Parathyroid adenoma (tissue), 2 donors: ENCODE data around the gene ZBTB26.
A peak's percentile ranks its signal among the peaks of the same experiment; 100 is the strongest.
"Not testable (repeated sequence)": the region's sequence is repeated elsewhere in the genome, so short reads cannot be mapped to it uniquely, and the experiment has no call there.

Experiments used
- H2AFZ ChIP-seq: fragments of 300-600 bp; sonication (generic); one replicate; pipeline ENCODE4 v1.7.0; 2017; ENCODE audit warnings: antibody characterized with exemption, mild to moderate bottlenecking
- H3K27ac ChIP-seq: fragments of 300-600 bp; sonication (generic); one replicate; pipeline ENCODE4 v1.7.0; 2017
- H3K27me3 ChIP-seq: fragments of 300-600 bp; sonication (generic); one replicate; pipeline ENCODE4 v1.7.0; 2017; ENCODE audit warnings: low read length; ENCODE audit not compliant: control insufficient read depth, insufficient read depth
- H3K36me3 ChIP-seq: fragments of 300-600 bp; sonication (generic); one replicate; pipeline ENCODE4 v1.7.0; 2017; ENCODE audit warnings: low read length; ENCODE audit not compliant: control insufficient read depth, insufficient read depth
- H3K4me1 ChIP-seq: fragments of 300-600 bp; sonication (generic); one replicate; pipeline ENCODE4 v1.7.0; 2017; ENCODE audit warnings: control low read depth
- H3K4me2 ChIP-seq: fragments of 300-600 bp; sonication (generic); one replicate; pipeline ENCODE4 v1.7.0; 2017; ENCODE audit warnings: low read length
- H3K4me3 ChIP-seq: fragments of 300-600 bp; sonication (generic); one replicate; pipeline ENCODE4 v1.7.0; 2017; ENCODE audit warnings: low read depth, low read length
- H3K79me2 ChIP-seq: fragments of 300-600 bp; sonication (generic); one replicate; pipeline ENCODE4 v1.7.0; 2017; ENCODE audit warnings: control low read depth
- H3K9ac ChIP-seq: fragments of 300-600 bp; sonication (generic); one replicate; pipeline ENCODE4 v1.7.0; 2017; ENCODE audit warnings: mild to moderate bottlenecking
- H3K9me3 ChIP-seq: fragments of 300-600 bp; sonication (generic); one replicate; pipeline ENCODE4 v1.7.0; 2017; ENCODE audit warnings: low read length; ENCODE audit not compliant: control insufficient read depth
- TF ChIP-seq, protein P1 (sequence below): fragments of 300-600 bp; sonication (generic); IDR thresholded peaks from one replicate; pipeline ENCODE4 v1.7.0; 2017; ENCODE audit warnings: antibody characterized with exemption, mild to moderate bottlenecking
- donor health status: primary hyperparathyroidism.

ZBTB26 gene

DNA sequence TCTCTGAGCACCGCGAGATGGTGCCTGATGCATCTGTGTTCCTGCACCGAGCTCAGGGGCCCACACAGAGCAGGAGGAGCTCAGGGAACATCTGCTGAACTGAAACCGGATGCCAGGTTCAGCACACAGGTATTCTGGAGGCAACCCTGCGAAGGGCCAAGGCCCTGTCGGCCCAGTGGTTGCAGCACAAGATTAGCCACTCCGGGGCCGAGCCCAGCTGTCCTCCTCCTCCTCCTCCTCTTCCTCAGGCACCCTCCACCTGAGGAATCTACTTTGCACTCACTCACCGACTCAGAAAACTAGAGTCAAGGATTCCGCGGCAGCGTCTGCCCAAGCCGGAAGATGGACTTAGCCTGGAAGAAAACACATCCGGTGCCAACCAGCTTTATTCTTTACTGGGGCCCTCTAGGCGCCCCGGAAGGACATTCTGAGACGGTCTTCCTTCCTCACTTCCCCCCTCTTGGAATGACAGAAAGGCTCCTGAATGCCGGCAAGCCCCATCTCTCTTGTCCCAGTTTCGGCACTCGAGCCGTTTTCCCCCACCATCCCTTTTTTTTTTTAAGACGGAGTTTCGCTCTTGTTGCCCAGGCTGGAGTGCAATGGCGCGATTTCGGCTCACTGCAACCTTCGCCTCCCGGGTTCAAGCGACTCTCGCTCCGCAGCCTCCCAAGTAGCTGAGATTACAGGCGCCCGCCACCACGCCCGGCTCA is 18.2 kb downstream of the ZBTB26 start, which contains the start of gene ZBTB6:
TSS of gene ZBTB6 (minus strand) at position 360 of the 710 bp plus-strand sequence. CDS start 1,251 bp downstream, outside the sequence.
- Histone ChIP-seq H3K36me3 (peaks cover 2% of the 10 kb centered on the region), H3K4me2 (peak within 1 kb of the TSS; percentile 98), H3K27ac (peak within 1 kb of the TSS; percentile 76), H3K4me1 (peaks cover 5% of the 10 kb centered on the region), H3K79me2 (no peaks in the 10 kb centered on the region), H3K27me3 (no peaks in the 10 kb centered on the region), H2AFZ (peak within 1 kb of the TSS; percentile 94), H3K9me3 (no peaks in the 10 kb centered on the region), H3K9ac (peak within 1 kb of the TSS; percentile 3), H3K4me3 (peak within 1 kb of the TSS; percentile 96)
- TF ChIP-seq, protein P1, sequence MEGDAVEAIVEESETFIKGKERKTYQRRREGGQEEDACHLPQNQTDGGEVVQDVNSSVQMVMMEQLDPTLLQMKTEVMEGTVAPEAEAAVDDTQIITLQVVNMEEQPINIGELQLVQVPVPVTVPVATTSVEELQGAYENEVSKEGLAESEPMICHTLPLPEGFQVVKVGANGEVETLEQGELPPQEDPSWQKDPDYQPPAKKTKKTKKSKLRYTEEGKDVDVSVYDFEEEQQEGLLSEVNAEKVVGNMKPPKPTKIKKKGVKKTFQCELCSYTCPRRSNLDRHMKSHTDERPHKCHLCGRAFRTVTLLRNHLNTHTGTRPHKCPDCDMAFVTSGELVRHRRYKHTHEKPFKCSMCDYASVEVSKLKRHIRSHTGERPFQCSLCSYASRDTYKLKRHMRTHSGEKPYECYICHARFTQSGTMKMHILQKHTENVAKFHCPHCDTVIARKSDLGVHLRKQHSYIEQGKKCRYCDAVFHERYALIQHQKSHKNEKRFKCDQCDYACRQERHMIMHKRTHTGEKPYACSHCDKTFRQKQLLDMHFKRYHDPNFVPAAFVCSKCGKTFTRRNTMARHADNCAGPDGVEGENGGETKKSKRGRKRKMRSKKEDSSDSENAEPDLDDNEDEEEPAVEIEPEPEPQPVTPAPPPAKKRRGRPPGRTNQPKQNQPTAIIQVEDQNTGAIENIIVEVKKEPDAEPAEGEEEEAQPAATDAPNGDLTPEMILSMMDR: no peak

DNA sequence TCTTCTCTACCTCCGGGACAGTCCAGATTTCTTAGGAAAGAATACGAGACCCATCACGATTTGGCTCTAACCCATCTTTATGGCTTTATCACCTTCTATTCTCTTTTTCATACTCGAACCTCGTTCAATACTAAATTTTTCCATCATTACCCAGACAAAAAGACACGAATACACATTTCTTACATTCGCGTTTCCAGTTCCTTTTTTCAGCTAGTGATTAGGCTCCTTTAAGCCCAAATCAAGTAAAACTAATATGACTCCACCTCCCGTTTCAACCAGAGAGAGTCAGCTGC is 18.7 kb downstream of the ZBTB26 start:
- H3K4me1 ChIP-seq: peaks cover 5% of the 10 kb centered on the region
- H2AFZ ChIP-seq: peak overlapping the region; percentile 94
- peaks cover 2% of the 10 kb centered on the region for H3K36me3 ChIP-seq
- no peaks in the 10 kb centered on the region for H3K9me3 ChIP-seq
- no peaks in the 10 kb centered on the region for H3K27me3 ChIP-seq
- TF ChIP-seq, protein P1: no peak
- peak overlapping the region; percentile 98 for H3K4me2 ChIP-seq
- peak overlapping the region; percentile 76 for H3K27ac ChIP-seq
- H3K79me2 ChIP-seq: no peaks in the 10 kb centered on the region
- H3K9ac ChIP-seq: no peak overlapping the region
- peak overlapping the region; percentile 96 for H3K4me3 ChIP-seq

GRCh38 chr9:122906122-122906521 is 25.2 kb downstream of the ZBTB26 start:
- H3K4me3 ChIP-seq, H3K9ac ChIP-seq, H3K27me3 ChIP-seq, H2AFZ ChIP-seq, H3K9me3 ChIP-seq, H3K79me2 ChIP-seq, H3K27ac ChIP-seq, H3K4me2 ChIP-seq, H3K4me1 ChIP-seq, H3K36me3 ChIP-seq: not testable (repeated sequence)

GRCh38 chr9:122904823-122905710 is 26.2 kb downstream of the ZBTB26 start, which contains the start of gene RC3H2:
Gene RC3H2, minus strand, starts transcription at chr9:122905359. Its CDS starts 7,850 bp downstream, at chr9:122897509.
- no peaks in the 10 kb centered on the region for H3K27me3 ChIP-seq

DNA sequence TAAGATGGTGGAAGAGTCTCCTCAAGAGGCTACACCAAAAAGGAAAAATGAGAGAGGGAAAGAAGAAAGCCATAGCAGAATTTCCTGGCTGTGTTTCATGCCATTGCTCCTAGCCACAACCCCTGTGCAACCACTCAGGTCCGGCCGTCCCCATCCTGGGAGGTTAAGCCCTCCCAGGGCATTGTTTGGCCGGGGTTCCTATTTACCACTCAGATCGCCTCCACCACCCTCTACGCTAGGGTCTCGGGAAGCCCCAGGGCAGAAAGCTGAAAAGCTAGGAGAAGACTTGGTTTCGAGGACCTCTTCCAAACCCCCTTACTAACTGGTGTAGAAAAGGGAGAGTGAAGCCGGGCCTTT is 26.9 kb downstream of the ZBTB26 start:
- H3K27ac ChIP-seq: peak overlapping the region; percentile 63
- H3K4me3 ChIP-seq: peak overlapping the region; percentile 93
- H3K27me3 ChIP-seq: no peaks in the 10 kb centered on the region
- no peaks in the 10 kb centered on the region for H3K4me1 ChIP-seq
- peak overlapping the region; percentile 71 for H2AFZ ChIP-seq
- H3K9me3 ChIP-seq: no peaks in the 10 kb centered on the region
- peak overlapping the region; percentile 97 for H3K4me2 ChIP-seq
- TF ChIP-seq, protein P1: no peak
- H3K79me2 ChIP-seq: peaks cover 12% of the 10 kb centered on the region
- no peaks in the 10 kb centered on the region for H3K36me3 ChIP-seq
- H3K9ac ChIP-seq: no peak overlapping the region

More at GRCh38 chr9:122904823-122905710, 26.2 kb downstream of the ZBTB26 start, which contains the start of gene RC3H2:
- Histone ChIP-seq H3K9ac (peak within 1 kb of the TSS; percentile 77), H3K9me3 (no peaks in the 10 kb centered on the region), H2AFZ (peak within 1 kb of the TSS; percentile 71), H3K4me1 (no peaks in the 10 kb centered on the region), H3K4me2 (peak within 1 kb of the TSS; percentile 97), H3K79me2 (peaks cover 9% of the 10 kb centered on the region), H3K36me3 (peaks cover 2% of the 10 kb centered on the region), H3K4me3 (peak within 1 kb of the TSS; percentile 93), H3K27ac (peak within 1 kb of the TSS; percentile 63)
- TF ChIP-seq, protein P1: peak; percentile 11
